ENCODE measurements around the gene PDZD4.

PDZD4 gene

GRCh38 chrX:153829799-153830639, at the start of gene PDZD4:
Gene PDZD4, minus strand, starts transcription at chrX:153830544. Its CDS starts 246 bp downstream, at chrX:153830298.
- no peak for DNase-seq

GRCh38 chrX:153879741-153880439, 49.5 kb upstream of the PDZD4 start:
- DNase-seq: no peak

GRCh38 chrX:153878969-153879653, 48.8 kb upstream of the PDZD4 start:
- no peak for DNase-seq

- no peak for DNase-seq
Measured at GRCh38 chrX:153878345-153878744, 48.0 kb upstream of the PDZD4 start.

- no peak for DNase-seq
Measured at GRCh38 chrX:153877571-153878261, 47.4 kb upstream of the PDZD4 start.

- DNase-seq: no peak
Measured at GRCh38 chrX:153876112-153876491, 45.8 kb upstream of the PDZD4 start.

GRCh38 chrX:153875391-153876111, 45.2 kb upstream of the PDZD4 start:
- DNase-seq: no peak

- DNase-seq: no peak
Measured at GRCh38 chrX:153874366-153875125, 44.2 kb upstream of the PDZD4 start.

GRCh38 chrX:153874085-153874365, 43.7 kb upstream of the PDZD4 start:
- DNase-seq: no peak

- no peak for DNase-seq
Measured at GRCh38 chrX:153873282-153874084, 43.1 kb upstream of the PDZD4 start.

- no peak for DNase-seq
Measured at GRCh38 chrX:153871946-153872878, 41.9 kb upstream of the PDZD4 start.

GRCh38 chrX:153871451-153871850, 41.1 kb upstream of the PDZD4 start:
- no peak for DNase-seq

- no peak for DNase-seq
Measured at GRCh38 chrX:153870791-153871360, 40.5 kb upstream of the PDZD4 start.

- no peak for DNase-seq
Measured at GRCh38 chrX:153870288-153870690, 39.9 kb upstream of the PDZD4 start.

- no peak for DNase-seq
Measured at GRCh38 chrX:153869473-153870287, 39.3 kb upstream of the PDZD4 start.

GRCh38 chrX:153868576-153869472, 38.5 kb upstream of the PDZD4 start:
- DNase-seq: no peak

- no peak for DNase-seq
Measured at GRCh38 chrX:153867671-153868070, 37.3 kb upstream of the PDZD4 start.
